GM18867 (cell line): ENCODE measurements around the gene PDGFB.

Experiments used
- ATAC-seq: cut with Tn5 transposase; IDR thresholded peaks from one replicate; pipeline ENCODE4 v1.9.1; 2021; ENCODE audit warnings: mild to moderate bottlenecking, moderate library complexity; ENCODE audit not compliant: unreplicated experiment

PDGFB gene

GRCh38 chr22:39277142-39277607 is 32.4 kb upstream of the PDGFB start:
- ATAC-seq, result no peak

DNA sequence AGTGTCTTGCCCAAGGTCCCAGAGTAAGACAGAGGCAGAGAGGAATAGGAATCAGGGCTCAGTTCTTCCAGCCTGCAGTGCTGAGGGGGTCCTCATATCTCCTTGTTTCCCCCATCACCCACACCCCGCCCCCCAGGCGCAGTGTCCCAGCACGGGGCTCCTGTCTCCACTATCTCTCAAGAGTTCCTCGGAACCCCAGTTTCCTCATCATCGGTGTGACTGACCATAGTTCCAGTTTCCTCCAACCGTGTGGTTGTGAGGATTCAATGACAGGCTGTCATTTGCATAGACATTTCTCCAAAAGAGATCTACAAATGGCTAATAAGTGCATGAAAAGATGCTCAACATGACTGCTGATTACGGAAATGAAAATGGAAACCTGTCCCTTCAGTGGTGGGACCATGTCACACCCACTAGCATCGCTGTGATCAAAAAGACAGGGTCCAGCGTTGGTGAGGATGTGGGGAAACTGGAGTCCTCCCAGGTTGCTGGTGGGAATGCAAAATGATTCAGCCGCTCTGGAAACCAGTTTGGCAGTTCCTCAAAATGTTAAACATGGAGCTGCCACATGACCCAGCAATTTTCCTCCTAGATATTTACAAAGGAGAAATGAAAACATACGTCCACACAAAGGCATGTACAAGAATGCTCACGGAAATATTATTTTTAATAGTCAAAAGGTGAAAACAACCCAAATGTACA is 31.8 kb upstream of the PDGFB start:
- ATAC-seq, result no peak

GRCh38 chr22:39275814-39276439 is 31.1 kb upstream of the PDGFB start:
- no peak for ATAC-seq

GRCh38 chr22:39273950-39274887 is 29.4 kb upstream of the PDGFB start:
- no peak for ATAC-seq

DNA sequence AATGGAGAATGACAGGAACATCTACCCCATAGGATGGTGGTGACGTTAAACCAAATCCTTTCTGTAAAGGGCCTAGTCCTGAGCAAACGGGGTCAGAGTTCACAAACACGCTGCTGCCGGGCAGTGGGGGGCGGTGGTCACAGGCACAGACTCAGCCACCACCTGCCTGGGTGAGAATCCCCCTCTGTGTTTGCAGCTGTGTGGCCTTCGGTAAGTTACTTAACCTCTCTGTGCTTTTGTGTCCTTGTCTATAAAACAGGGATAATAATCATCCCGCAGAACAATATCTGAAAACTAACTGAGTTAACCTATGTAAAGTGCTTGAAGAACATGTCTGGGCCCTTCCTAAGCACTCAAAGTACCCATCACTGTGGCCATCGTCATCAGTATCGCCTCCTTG is 26.0 kb upstream of the PDGFB start:
- no peak for ATAC-seq

DNA sequence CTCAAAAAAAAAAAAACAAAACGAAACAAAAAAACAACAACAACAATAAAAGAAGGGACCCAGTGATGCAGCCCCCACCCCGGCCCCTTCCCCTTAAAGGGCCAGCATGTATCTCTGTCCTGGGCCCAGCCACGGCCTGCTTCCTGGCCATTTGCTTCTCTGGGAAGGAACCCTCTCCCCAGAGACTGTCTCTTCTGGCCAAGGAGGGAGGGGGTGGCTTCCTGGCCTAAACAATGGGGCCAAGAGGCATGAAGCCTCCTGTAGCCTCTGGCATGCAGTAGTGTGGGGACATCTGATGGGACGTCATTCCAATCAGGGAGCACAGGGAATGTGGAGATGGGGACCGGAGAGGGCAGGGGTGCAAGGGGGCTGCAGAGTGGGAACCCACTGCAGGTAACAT is 25.5 kb upstream of the PDGFB start:
- no peak for ATAC-seq

GRCh38 chr22:39269095-39269790 is 24.5 kb upstream of the PDGFB start:
- ATAC-seq, result no peak

- ATAC-seq, result no peak
These were observed 23.9 kb upstream of the PDGFB start for GRCh38 chr22:39268645-39269044.

DNA sequence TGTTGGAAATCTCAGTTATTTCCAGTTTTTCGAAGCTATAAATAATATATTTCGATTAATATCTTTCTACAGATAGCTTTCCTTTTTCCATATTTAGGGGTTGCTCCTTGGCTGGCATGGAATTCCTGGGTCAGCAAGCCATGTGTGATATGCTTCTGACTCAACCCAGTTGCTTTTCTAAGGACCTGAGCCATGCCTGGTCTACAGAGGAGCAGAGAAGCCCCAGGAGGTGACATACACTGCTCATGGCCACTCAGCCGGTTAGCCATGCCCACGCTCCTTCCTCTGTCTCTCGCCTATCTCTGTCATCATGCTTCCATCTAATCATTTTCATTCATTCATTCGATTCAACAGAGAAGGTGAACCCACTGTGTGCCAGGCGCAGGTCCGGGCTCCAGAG is 23.2 kb upstream of the PDGFB start:
- no peak for ATAC-seq

DNA sequence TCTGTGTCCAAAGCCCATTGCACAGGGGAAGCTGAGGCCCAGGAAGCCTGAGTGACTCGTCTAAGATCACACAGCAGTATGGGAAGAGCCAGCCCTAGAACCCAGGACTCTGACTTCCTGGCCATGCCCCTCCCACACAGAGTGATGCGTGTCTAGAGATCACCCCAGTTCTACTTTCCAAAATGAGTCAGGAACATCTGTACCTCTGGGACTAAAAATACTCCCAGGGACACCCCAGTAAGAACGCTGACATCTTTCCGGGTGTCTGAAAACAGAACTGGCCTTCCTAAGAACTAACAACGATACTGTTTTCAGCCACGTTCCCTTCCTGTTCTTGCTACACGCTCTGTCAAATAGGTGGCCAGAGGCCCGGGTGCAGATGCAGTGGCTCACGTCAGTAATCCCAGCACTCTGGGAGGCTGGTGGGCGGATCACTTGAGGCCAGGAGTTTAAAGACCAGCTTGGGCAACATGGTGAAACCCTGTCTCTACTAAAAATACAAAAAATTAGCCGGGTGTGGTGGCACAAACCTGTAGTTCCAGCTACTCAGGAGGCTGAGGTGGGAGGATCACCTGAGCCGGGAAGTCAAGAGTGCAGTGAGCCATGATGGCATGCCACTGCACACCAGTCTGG is 21.7 kb upstream of the PDGFB start:
- peak; percentile 66 for ATAC-seq

DNA sequence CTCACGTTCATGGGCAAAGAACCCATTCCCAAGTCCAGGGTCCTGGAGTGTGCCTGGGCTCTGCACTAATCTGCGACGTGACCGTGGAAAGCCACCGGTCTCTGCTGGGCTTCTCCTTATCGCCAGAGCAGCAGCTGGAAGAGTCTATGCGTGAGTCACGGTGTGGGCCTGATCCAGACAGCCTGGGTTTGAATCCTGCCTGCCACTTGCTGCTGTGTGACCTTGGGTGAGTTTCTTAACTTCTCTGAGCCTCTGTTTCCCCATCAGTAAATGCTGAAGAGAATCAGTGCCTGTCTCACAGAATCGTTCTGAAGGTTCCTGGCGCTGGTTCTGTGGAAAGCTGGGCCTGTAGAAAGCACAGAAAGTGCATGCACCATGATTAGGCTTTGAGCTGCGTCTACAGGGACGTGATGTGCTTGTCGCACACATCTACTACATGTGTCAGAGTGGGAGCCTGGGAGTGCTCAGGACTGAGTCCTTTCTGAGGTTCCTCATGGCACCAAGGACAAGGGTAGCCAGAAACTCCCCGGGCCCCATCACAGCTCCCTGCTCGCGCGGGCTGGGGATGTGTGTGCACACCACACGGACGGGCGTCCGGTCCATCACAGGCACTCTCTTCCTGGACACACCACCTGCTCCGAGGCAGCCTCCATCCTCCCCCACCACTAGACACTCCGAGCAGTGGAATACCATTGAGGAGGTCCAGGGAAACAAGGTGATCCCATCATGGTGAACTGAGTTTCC is 20.5 kb upstream of the PDGFB start:
- ATAC-seq, result no peak

- ATAC-seq, result no peak
These were observed 19.7 kb upstream of the PDGFB start for GRCh38 chr22:39264349-39265038.

DNA sequence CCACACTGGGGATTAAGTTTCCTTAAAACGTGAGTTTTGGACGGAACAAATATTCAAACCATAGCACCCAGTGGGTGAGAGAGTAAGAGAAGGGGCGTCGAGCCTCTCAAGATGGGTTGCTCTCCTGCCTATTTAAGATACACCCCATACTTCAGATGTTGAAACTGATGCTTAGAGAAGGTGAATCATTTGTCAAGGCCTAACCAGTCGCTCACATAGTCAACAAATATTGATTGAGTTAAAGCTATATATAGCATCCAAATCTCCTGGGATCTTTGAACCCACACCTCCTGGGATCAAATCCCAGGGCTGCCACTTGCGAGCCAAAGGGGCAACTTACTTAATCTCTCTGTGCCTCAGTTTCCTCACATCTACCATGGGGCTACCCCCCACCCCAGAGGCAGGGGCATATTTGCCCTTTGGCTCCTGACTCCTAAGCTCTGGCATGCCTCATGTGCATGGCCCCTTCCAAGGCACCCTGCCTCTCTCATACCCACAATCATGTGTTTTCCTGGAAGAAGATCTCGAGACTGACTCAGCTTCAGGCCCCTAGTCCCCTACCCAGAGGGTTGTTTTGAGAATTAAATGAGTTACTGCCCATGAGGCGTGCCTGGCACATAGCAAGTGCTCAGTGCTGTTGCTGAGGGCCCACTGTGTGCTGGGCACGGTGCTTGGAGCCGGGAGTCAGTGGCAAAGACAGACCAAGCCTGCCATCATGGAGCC is 19.0 kb upstream of the PDGFB start:
- no peak for ATAC-seq

- no peak for ATAC-seq
These were observed 14.9 kb upstream of the PDGFB start for GRCh38 chr22:39259666-39260065.

DNA sequence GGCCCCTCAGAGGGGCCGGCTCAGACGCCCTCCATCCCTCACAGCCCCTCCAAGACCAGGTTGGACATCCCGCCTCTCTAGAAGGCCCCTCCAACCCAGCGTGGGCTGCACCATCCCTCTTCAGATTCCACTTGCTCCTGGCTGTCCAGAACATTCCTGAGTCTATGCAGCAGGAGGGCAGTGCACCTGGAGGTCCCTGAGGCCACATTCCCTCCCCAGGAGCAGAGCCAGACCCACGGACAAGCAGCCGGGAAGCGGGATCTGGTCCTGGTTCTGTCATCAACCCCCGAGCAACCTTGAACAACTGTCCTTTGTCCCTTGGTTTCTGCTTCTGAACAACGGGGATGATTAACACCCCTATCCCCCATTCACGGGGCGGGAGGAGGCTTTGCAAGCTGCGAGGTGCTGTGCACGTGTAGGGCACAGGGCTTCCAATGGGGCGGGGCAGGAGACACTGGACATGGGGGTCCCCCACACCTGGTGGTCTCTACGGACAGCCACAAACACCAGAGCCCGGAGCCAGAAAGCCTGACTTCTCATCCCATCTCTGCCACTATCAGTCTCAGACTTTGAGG is 13.2 kb upstream of the PDGFB start:
- no peak for ATAC-seq

- no peak for ATAC-seq
These were observed 12.2 kb upstream of the PDGFB start for GRCh38 chr22:39256979-39257378.

- no peak for ATAC-seq
These were observed 11.4 kb upstream of the PDGFB start for GRCh38 chr22:39256186-39256552.

GRCh38 chr22:39255449-39256185 is 10.8 kb upstream of the PDGFB start:
- ATAC-seq, result no peak
